LNCAP (cell line): ENCODE results near the gene KCNQ5.

Source experiments
- TF ChIP-seq, protein P1 (sequence below): fragments of 450-650 bp; IDR thresholded peaks from 2 replicates; pipeline ENCODE4 v1.5.1; 2017; ENCODE audit warnings: mild to moderate bottlenecking

KCNQ5 gene

DNA sequence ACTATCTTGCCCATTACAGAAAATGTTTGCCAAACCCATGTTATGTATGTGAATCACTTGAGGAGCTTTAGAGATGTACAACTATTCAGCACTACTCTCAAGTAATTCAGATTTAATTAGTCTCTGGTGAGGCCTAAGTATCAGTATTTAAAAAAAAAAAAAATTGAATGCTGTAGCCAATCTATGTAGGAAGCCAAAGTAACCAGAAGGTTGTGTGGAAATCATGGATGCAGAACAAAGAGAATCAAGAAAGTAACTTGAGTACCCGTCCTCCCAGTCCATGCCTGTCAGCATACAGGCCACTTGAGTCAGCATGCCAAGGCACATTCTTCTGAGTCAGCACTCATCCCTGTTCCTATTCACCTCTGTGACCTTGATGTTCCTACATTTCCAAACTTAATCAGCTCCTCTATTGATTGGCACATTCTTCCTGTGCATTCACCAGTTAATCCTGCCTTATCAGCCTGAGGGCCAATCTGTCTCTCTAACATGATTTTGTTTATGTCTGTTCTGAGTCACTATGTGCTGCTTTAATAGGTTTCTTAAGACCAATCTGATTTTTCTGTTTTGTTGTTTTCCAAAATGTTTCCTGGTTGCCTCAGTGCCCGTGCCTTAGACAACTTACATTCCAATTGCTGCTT lies 165.6 kb downstream of the KCNQ5 start:
- TF ChIP-seq, protein P1, sequence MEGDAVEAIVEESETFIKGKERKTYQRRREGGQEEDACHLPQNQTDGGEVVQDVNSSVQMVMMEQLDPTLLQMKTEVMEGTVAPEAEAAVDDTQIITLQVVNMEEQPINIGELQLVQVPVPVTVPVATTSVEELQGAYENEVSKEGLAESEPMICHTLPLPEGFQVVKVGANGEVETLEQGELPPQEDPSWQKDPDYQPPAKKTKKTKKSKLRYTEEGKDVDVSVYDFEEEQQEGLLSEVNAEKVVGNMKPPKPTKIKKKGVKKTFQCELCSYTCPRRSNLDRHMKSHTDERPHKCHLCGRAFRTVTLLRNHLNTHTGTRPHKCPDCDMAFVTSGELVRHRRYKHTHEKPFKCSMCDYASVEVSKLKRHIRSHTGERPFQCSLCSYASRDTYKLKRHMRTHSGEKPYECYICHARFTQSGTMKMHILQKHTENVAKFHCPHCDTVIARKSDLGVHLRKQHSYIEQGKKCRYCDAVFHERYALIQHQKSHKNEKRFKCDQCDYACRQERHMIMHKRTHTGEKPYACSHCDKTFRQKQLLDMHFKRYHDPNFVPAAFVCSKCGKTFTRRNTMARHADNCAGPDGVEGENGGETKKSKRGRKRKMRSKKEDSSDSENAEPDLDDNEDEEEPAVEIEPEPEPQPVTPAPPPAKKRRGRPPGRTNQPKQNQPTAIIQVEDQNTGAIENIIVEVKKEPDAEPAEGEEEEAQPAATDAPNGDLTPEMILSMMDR = no peak

DNA sequence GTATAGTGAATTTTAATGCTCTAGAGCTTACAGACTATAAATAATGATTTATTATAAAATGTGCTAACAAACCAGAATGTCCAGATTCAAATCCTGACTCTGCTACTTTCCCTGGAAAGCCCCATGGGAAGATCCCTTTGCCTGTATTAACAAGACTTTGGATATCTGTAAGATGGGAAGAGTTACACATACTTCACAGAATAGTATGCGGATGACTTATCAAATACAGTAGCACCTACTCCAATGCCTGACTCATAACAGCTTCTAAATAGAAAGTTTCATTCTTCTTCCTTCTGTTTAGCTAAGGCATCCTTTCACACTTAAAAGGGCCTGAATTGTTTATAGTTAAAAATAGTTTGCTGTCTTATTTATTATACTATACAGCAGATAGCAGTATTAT lies 166.3 kb downstream of the KCNQ5 start:
- TF ChIP-seq, protein P1 = no peak

- TF ChIP-seq, protein P1 = no peak
Observed at GRCh38 chr6:72789145-72789544, 167.3 kb downstream of the KCNQ5 start.

DNA sequence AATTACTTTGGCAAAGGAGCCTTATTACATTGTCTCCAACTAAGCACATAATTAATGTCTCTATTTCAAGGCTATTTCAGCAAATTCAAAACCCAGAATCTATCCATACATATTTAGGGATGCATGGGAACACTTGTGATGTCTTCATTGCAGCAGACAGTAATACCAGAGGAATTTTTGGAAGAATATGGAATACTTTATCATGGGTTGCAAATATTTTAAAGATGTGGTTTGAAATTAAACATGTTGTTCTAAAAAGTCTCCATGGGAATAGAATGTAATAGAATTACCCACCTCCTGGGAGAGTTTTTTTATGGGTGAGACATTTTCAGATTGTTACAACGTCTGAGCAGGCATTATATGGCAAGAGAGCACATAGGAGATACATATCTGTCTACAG lies 170.8 kb downstream of the KCNQ5 start:
- TF ChIP-seq, protein P1 = no peak

GRCh38 chr6:72793641-72794395 lies 172.0 kb downstream of the KCNQ5 start:
- TF ChIP-seq, protein P1 = no peak

- TF ChIP-seq, protein P1 = no peak
Observed at GRCh38 chr6:72798196-72798595, 176.3 kb downstream of the KCNQ5 start.

- TF ChIP-seq, protein P1 = no peak
Observed at GRCh38 chr6:72809746-72810379, 188.0 kb downstream of the KCNQ5 start.
